ENCODE data around the gene GPD2.

GRCh38 chr2:156435718-156436496 is at the start of gene GPD2:
- no peak for TF ChIP-seq CTCF (IDR thresholded peaks at IDR 0.05)
- no peak for TF ChIP-seq EZH2 (IDR thresholded peaks at IDR 0.05; ENCODE audit: borderline replicate concordance, insufficient read depth, low read depth, low read length, poor library complexity, severe bottlenecking)
